GM19467 (cell line): ENCODE data around the gene HPGD.
"Not testable (repeated sequence)": the region's sequence is repeated elsewhere in the genome, so short reads cannot be mapped to it uniquely, and the experiment has no call there.

ENCODE experiments used
- ATAC-seq: cut with Tn5 transposase; IDR thresholded peaks from one replicate; pipeline ENCODE4 v1.9.1; 2021; ENCODE audit warnings: mild to moderate bottlenecking, moderate library complexity; ENCODE audit not compliant: unreplicated experiment

HPGD gene

DNA sequence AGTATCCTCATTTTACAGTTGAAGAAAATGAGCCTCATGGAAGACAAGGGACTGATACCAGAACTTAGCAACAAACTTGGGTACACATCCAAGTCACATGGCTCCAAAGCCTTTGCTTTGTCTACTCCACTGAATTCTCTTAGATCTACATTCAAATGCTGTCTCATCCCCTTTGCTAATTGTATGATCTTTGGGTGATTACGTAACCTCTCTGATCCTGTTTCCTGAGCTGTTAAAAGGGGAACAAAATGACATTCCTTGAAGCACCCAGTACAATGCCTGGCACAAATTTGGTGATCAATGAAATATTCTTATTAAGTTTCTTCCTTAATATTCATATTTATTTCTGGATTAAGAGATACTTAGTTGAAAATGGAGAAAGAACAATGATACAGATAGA is 5.9 kb upstream of the HPGD start:
- no peak for ATAC-seq

DNA sequence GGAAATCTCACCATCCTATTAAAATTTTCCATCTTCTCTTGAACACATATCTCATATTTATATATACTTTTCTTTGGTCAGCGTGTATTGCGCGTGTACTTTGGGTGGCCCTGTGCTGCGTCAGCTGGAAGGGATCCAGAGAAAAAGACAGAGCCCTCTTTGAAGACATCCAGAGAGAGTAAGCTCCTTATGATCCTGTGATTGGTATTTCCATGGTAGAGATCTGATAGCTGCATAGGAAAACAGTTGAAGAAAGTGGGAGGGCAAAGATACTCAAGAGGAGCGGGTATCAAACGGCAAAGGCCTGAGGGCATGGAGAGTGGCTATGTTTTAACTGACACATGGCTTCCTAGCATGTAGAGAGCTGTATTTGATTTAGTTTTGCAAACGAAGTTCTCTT is 4.4 kb upstream of the HPGD start:
- ATAC-seq, result no peak

DNA sequence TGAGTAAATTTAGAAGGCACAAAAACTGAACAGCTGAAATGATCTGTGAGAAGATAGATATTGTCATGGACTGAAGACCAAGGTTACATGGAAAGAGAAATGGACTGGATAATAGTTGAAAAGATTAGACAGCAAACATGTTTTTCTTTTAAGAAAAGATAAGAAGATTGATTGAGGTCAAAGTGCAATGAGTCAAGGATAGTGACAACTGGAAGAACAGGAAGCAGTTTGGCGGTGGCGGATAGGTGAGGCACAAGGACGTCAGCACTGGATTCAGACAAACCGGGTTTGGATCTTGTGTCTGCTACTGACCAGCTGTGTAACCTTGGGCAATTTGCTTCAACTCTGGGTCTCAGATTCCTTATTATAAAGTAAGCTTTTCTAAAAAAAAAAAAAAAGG is 2.0 kb upstream of the HPGD start:
- no peak for ATAC-seq

DNA sequence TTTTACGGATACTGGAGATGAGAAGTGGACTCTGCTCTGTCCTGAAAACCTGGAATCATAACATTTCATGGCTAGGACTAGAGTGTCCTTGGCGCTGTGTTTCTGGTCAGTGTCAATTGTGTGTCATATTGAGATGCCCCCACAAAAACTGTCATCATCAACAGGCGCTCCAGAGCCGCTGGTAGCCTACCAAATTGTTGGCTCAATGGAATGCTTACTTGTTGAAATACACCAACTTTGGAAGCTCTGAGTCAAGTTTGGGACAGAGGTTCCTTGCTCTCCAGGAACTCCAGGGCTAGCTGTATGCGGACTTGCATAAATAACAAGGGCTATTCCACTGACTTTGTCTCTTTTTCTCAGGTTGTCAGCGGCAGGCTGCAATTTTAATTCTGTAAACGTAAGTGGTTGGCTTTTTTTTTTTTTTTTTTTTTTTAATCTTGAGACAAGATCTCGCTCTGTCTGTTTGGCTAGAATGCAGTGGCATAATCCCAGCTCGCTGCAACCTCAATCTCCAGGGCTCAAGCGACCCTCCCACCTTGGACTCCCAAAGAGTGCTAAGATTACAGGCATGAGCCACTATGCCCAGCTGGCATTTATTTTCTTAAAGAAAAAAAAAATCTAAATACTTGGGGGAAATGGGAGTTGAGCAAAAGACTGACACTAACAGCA is 871 bp upstream of the HPGD start:
- no peak for ATAC-seq

DNA sequence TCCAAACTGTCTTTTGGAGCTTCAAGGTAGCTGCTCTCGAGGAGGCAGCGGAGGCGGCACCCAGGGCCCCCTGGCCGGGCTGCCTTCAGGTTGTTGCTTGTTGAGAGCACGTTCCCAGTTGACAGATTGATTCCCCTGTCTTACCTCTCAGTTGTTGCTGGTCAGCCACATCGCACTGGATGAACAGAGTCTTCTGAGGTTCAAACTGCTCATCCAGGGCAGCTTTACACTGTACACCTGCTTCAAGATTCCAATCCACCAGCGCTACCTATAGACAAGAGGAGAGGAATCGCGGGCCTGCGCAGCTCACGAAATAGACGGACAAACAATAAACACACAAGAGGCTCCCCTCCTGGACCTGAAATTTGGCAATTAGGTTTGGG is 497 bp downstream of the HPGD start:
- ATAC-seq, result peak; percentile 23

DNA sequence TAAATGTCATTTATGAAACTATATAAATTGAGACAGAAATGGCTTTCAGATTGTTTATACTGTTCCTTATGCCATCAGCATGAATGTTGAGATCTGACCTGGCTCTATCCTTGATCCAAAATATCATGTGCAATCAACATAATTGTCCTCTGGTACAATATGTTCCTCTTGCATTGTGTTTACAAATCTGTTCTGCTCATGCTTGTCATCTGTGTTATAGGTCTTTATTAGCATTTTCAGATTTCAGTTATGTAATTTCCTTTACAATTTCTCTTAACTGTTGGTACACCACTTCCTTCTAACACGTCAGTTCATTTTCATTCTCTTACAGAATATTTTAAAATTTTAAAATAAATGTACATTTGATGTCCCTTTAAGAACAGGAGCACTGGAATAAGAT is 1.6 kb downstream of the HPGD start:
- ATAC-seq, result no peak

DNA sequence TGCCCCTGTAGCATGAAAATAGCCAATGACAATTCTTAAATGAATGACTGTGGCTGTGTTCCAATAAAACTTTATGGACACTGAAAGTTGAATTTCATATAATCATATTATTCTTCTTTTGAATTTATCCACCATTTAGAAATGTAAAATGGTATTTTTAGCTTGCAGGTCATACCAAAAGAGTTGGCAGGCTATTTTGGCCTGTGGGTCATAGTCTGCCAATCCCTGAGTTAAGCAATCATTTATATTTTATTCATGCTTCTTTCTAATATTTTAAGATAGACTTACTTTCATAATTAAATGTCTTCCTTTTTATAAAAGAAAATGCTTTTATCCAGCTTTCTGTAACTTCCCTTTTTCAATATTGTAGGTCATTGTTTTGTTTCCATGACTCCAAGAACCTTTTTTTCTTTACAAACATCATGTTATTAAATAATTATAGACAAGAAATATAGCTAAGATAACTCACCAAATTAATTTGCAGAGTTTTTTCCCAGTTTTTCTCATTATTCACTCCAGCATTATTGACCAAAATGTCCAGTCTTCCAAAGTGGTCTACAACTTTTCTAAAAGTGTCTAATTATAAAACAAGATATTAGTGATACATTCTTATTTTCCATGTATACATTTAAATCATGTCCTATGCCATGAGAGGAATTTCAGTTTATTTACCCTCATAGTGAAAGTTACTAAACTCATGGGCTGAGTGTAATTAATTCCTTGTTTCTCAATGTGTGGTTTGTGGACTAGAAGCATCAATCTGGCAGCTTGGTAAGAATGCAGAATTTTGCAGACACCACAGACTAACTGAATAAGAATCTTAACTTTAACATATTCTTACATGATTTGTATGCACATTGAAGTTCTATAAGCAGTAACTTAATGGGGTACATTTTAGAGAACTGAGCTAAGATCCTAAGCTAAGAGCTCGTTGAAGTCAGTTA is 4.5 kb downstream of the HPGD start:
- no peak for ATAC-seq

DNA sequence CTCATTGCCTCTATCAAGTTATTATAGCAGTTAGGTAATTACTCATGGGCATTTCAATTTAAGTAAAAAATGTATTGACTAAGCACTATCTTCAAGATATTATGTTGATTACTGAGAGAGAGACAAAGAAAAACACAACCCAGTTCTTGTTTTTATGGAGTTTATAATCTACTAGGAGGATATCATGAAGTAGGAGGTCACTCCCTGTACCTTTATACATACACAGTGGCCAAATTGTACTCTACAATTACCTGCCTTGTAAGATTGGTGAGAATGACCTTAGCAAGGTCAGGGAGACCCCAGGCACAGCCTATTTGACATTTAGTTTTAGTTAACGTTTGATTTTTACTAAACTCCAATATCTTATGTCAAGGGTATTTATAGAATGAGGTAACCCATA is 5.5 kb downstream of the HPGD start:
- ATAC-seq, result no peak

DNA sequence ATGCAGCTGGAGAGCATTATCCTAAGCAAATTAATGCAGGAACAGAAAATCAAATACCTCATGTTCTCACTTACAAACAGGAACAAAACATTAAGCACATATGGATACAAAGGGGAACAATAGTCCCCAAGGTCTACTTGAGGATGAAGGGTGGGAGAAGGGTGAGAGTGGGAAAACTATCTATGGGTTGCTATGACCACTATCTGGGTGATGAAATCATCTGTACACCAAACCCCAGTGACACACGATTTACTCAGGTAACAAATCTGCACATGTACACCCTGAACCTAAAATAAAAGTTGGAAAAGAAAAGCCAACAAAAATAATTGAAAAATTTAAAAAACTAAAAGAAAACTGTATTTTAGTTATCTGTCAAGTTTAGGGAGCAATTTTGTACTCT is 5.9 kb downstream of the HPGD start:
- ATAC-seq, result no peak

DNA sequence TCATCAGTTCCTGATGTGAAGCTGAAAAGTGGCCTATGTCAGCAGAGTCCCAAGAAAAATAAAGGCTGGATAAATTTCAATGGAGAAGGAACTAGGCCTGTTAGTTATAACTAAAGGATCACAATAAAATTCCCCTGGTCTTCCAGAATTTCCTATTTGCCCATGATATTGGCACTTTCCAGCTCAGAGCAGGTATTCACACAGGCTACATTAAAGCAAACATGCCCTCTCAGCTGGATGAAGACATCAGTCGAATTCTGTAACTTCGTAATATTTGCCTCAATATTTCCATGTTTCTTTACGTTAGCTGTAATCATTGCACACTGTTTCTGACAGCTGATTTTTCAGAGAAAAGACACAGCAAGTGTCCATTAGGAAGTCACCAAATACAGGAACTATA is 9.5 kb downstream of the HPGD start:
- no peak for ATAC-seq

DNA sequence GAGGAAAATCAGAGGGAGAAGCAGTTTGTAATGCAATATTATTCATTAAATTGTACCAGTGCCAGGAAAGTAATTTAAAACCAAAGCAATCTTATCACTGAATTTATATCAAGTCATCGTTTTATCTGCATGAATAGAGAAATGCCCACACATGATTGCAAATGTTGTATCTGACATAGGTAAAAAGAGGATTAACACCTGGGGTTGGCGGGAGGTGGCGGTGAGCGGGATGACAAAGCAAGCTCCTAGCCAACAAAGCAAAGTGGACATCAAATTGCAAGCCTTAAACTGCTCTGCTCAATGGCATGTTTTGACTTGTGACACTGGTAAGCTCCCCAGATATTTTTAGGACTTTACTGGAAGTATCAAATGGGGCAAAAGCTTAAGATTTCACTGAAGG is 16.4 kb downstream of the HPGD start:
- no peak for ATAC-seq

DNA sequence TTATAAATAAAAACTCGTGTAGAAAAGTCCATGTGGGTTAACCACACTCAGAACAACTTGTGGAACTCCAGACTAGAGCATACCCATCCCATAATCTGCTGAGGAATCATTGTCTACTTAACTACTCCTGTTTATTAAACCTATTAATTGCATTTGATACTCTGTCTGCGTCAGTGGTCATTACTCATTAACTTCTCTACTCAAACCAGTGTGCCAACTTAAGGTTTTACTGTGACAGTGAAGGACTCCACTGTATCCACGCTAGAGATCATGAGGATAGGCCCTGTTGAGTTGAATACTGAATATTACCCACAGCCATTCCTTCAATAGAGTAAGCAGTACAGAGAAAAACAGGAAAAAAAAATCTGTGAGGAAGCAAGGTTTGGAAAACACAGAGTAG is 17.3 kb downstream of the HPGD start:
- ATAC-seq, result no peak

DNA sequence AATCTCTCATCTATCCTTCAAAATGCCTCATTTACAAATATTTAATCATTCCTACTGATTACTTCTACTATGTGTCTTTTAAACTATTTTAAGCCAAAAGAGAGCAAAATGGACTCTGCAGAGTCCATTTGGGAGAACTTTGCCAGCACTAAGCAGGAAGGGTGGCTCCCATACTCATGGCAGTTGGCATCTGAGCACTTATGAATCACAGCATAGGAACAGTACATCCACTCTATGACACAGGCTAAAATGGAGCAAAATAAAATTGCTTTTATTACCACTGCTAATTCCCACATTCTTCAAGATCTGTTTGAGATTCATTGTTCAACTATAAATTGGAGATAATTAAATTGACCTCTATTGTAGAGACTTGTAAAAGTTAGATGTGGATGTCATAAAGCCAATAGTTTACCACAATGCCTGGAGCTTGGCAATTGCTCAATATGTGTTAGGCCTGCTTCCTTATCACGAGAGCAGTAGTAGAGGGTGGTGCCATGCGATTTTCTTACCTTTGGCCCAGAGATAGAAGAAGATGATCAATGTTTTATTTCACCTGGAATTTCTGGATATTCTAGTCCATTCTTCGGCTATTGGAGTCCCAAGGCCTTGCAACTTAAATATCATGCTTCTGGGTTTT is 19.1 kb downstream of the HPGD start:
- ATAC-seq, result no peak

DNA sequence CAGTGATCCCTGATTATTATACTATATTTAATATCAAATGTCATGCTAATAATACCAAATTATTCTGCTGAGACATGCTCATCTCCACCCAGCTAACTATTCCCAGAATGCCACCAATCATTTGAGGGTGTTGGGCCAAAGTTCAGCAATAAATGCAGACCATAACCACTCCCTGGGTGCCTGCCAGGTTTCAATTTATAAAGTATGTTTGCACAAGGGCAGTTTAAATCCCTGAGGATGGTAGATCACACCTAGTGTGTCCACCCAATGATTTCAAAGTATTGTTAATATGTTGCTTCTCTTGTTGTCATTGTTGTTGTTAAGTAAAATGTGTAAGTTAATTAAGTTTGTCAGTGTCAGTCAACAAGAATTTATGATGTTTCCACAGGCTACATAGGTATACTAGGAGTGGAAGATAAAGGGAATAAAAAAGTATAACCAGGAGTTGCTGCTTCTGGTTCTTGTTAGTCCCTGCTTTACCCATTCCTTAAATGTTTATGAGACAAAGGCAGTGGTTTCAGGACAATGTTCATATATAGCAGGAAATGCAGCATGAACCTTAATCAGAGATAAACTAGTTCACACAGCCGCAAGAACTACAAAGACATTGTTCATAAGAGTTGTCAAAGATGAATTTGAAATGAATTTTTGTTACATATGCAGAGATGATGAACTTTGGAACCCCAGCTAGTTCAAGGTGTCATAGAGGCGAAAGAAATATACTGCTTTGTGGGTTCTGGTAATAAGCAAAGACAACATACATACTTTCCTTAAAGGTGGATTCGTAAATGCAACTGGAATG is 25.5 kb downstream of the HPGD start:
- ATAC-seq, result no peak

DNA sequence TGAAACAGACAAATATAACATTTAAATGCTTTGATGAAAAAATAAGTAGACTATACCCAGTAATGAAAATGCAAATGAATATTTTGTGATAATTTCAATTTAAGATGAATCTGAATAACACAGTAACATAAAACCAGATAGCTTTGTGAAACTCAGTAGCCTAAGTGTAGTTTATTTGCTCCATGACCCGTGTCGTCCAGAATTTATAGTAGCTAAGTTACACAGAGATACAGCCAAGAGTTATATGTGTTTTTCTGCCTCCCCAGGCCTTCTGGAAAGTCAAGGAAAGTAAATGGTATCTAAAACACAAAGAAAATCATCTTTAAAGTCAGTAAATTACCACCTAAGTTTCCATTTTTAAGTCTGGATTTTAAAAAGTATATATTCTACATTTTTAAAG is 26.7 kb downstream of the HPGD start:
- ATAC-seq, result no peak

DNA sequence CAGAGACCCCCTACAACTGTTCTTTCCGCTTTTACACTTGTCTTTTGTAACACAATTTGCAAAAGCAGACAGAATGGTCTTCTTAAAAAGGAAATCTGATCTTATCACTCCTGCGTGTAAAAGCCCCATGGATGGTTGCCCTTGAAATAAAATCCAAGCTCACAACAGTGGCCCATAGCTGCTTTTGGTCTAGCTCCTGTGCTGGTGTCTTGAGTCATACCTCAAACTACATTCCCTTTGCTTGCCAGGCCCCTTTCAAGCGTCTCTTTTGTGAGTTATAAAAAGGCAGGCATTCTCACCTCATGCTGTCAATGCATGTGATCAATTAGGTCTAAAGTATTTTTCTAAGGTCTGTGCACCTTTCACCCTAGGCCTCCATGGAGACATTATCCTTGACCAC is 27.6 kb downstream of the HPGD start:
- ATAC-seq, result no peak

DNA sequence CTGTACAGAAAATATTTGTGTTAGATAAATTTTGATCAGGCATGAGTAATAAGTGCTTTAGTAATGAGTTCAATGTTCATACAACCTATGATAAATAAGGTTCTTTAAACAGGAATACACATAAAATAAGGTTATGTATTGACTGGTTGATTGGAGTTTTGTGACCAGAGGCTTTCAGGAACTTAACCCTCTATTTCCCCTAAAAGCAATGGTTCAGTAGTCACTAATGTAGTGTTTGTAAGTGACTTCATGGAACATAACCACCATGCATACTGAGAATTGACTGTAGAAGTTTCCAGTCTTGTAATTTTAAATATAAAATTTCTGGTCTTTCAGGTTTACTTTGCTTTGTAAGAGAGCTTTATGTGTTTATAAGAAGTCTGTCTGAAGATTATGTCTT is 28.1 kb downstream of the HPGD start:
- no peak for ATAC-seq

DNA sequence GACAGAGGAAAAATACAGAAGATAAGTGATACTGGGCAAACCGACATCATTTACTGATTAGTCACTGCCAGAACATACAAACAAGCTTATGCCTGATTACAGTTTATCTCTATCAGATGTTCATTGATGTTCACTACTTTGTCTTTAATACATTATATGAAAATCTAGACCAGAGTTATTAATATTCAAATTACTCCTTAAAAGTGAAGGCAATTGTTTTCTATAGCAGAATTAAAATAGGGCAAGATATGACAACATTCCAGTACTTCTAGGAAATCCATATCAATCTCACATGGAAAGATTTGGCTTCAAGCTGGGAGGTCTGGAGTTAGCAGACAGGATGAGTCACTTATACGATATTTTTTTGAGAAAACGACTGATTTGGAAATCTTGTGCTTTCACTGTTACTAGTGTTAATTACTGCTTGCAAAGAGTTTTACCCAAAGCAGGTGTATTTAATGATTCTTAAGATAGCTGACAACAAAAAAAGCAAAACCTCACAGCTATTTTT is 31.8 kb downstream of the HPGD start:
- ATAC-seq, result no peak

DNA sequence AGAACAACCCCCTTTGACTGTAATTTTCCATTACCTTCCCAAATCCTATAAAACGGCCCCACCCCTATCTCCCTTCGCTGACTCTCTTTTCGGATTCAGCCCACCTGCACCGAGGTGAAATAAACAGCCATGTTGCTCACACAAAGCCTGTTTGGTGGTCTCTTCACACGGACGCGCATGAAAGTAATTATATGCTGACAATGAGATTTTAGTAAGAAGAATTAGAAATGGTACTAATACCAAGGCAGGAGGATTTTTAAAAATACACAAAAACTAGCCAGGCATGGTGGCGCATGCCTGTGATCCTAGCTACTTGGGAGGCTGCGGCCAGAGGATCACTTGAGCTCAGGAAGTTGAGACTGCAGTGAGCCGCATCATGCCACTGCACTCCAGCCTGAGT is 33.9 kb downstream of the HPGD start:
- not testable (repeated sequence) for ATAC-seq

DNA sequence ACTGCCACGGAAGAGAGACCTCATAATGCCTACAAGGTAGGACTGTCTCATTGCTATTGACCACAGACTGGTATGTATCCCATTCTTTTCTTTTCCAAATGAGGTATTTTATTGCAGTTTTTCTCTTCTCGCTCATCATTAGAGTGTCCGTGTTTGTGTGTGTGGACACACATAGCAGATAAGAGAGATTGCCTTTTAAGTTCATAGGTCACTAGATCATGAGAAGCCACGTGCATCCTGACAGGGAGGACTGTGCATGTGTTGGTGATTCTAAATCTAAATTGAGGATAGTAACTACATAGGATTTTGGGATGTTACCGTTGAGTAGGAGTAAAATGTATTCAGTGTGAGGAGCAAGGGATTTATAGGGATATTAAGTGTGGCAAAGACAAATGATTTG is 37.3 kb downstream of the HPGD start:
- no peak for ATAC-seq

DNA sequence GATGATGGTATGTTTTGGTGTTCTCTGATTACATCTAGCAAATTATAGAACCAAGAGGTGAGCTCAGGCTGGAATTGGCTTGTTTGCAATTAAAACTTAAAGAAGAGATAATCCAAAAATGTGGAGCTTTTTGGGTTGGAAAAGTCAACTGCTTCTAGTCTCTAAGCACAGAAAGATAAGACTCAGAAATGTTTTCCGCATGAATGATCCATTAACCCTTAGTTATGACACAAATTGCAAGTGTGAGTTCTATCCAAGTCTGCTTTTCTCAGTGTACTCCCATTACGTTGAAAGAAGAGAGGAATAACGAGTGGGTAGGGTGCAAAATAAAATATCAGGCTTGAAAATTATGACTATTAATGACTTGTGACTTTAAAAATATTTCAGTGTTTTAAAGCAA is 38.5 kb downstream of the HPGD start:
- no peak for ATAC-seq
